HG02943 (cell line): ENCODE results near the gene SOBP.

ENCODE experiments used
- ATAC-seq: cut with Tn5 transposase; IDR thresholded peaks from one replicate; pipeline ENCODE4 v1.9.1; 2021; ENCODE audit warnings: mild to moderate bottlenecking, low read depth, moderate library complexity; ENCODE audit not compliant: unreplicated experiment

Gene SOBP

GRCh38 chr6:107634324-107635056, 144.6 kb downstream of the SOBP start:
- no peak for ATAC-seq

- ATAC-seq: no peak
These were observed 145.2 kb downstream of the SOBP start for GRCh38 chr6:107635057-107635515.

DNA sequence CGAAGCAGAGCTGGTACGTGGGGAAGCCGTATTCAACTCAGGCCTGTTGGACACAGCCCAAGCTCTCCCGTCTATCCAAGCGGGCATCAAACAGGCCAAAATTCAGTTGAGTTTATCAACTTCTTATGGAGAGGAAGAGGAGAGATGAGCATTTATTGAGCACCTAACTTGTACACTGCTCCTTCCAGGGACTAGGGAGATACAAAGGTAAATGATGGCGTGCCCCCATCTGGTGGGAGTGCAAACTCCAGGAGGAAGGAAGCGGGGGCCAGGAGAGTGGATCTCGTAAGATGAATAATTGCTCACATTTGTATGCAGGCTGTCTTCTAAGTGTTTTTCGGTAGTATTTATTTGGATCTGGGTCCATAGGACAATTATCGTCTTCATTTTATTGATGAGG, 146.6 kb downstream of the SOBP start:
- ATAC-seq: no peak

GRCh38 chr6:107637316-107638315, 147.7 kb downstream of the SOBP start:
- no peak for ATAC-seq

DNA sequence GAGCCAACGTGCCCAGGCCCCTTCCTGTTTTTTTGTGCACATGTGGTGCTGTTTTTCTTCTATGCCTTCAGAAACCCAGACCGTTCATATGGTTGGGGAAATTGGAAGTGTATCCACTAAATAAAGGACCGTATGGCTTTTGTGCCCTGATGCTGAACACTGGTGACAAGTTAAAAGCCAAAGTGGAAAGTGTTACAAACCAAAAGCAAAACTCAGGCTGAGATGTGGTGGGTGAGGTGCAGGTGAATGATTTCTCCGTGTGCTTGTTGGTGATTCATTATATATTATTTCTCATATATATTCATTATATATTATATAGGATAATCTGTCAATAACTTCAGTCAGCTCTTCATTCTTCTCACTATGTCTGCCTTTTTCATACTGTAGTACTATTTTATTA, 148.6 kb downstream of the SOBP start:
- no peak for ATAC-seq

GRCh38 chr6:107639511-107639910, 149.6 kb downstream of the SOBP start:
- ATAC-seq: no peak

DNA sequence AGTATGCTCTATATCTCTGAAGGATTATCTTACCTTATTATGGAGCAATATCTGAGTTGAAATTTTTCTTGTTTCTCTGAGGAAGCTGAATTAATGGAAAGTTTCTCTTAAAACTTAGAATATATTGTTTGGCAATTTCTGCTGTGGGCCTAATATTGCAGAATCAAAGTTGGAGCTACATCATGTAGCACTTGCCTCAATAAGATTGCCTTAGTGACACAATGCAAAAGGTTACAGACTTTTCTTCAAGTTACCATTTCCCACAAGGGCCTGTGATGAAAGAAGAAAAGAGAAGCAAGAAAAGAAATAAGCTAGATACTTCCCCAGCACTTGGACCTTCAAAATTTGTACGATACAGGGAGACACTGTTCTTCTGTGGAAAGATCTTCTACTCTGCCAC, 151.2 kb downstream of the SOBP start:
- no peak for ATAC-seq

GRCh38 chr6:107641500-107641941, 151.6 kb downstream of the SOBP start:
- no peak for ATAC-seq

DNA sequence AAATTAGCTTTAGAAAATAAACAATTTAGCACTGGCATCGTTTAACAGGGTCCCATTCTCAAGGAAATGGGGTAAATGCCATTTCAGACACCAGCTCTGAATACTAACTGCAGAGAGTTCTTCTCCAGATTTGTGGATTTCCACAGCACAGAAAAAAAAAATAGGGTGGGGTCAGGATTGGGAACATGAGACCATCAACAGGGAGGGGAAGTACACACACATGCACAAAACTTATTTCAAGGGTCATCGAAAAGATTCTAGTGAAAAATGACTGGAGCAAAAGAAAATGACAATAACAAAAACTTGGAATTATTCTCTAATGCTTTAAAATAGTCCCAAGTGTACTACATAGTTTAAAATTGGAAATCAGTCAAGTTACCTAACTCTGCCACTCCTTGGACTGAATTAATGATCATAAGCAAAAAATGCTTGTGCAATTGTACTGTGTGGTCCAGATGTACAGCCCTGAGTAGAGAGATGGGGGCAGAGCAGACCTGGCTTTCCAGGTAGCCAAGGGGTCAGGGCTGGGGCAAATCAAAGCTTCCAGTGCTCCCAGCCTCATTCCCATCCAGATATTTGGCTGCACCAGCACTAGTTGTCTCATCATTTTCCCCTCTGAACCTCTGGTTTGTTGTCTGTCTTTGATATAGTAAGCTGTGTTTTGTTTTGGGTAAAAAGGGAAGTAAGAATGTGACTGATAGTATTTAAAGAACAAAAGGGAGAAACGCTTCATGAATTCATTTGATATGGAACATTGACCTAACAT, 152.4 kb downstream of the SOBP start:
- no peak for ATAC-seq

GRCh38 chr6:107642861-107643328, 153.0 kb downstream of the SOBP start:
- no peak for ATAC-seq

DNA sequence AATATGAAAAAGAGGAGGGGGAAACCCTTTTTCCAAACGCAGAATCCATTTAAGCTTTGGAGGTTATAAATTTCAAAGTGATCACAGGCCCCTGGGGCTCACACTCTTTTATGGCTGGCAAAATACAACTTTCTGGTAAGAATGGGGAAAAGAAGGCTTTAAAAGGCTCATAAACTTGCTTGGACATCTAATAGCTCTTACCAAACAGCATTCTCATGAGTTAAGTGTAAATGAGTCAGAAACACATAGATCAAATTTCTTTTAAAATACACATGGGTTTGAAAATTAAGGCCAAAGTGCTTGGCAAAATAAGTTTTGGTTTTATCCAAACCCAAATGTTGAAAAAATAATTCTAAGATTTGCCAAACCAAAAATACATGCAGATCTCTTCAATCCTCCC, 154.6 kb downstream of the SOBP start:
- ATAC-seq: no peak

- no peak for ATAC-seq
These were observed 155.8 kb downstream of the SOBP start for GRCh38 chr6:107645740-107646139.

DNA sequence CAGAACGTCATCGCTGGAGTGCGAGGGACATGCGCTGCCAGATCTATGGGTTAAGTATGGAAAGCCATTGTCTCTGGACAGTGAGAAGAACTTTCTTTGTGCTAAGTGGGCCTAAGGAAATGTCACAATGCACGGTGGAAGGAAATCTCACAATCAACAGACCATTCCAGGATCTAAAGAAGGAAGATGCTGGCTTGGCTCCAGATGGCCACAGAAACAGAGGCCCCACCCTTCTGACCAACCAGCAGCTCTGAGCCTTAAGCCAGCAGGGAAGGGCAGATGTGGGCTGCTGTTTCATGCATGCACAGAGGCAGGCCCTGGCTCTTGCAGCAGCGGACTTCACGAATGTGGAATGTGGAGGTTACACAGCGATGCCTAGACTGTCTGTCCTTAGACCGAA, 156.3 kb downstream of the SOBP start:
- no peak for ATAC-seq

DNA sequence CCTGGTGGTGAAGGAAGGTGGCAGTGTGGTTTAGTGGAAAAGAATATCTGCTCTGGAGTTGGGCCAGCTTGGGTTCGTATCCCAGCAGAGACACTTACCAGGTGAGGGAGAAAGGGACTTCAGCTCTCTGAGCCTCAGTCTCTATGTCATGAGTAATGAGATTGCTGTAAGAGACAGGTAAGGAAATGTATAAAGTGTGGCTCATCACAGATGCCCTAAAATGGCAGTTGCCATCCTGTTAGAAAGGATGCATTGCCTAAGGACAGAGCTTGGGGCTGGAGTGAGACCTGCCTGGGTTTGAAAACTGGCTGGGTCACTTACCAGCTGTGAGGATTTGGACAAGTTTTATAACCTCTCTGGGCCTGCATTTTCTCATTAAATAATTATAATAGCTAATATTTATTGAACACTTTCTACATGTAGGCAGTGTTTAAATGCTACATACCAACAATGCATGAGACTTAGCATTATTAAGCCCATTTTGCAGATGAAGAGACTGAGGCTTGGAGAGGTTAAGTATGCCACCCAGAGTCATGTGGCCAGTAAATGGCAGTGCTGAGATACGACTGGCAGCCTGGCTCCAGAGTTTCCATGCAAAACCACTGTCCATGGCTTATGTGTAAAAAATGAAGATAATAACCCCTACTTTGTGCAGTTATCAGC, 157.0 kb downstream of the SOBP start:
- ATAC-seq: no peak

- ATAC-seq: no peak
These were observed 157.6 kb downstream of the SOBP start for GRCh38 chr6:107647439-107647948.

DNA sequence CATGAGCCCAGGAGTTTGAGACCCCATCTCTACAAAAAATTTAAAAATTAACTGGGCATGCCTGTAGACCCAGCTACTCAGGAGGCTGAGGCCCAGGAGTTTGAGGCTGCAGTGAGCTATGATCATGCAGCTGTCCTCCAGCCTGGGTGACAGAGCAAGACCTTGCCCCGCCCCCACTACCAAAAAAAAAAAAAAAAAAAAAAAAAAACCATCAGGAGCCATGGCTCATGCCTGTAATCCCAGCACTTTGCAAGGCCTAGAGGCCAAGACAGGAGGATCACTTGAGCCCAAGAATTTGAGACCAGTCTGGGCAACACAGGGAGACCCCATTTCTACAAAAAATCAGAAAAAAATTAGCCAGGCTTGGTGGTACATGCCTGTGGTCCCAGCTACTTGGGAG, 159.1 kb downstream of the SOBP start:
- ATAC-seq: no peak

- ATAC-seq: no peak
These were observed 162.7 kb downstream of the SOBP start for GRCh38 chr6:107652526-107653182.

DNA sequence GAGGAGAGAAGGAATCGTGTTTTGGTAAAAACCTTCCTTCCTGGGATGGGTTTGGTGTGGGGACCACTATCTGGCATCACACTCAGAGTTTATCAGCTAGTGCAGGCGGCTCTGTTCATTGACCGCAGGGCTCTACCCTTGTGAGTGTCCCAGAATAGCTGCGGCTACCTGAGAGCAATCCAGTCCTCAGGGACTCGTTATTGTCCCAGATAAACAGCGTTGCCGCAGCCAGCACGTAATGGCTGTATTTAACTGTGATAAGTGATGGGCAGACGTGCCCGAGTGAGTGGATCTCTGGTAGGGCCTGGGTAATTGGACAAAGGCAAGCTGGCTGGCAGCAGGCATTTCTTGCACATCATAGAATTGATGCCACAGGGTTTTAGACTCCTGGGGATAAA, 163.3 kb downstream of the SOBP start:
- ATAC-seq: no peak

GRCh38 chr6:107653861-107654394, 164.0 kb downstream of the SOBP start:
- ATAC-seq: no peak
